AG04450 (cell line): ENCODE data around the gene FCRL2. TPM values are rescaled to one million over a fixed set of nuclear protein-coding genes. Genes with fewer than 3 reads are reported as not detected.

Experiments used
- CTCF ChIA-PET: fragments of 300-600, 350-600 bp; formaldehyde crosslinking; extraction: SDS; loops from one replicate; lab custom pipeline; 2022; ENCODE audit warnings: antibody characterized with exemption, inconsistent platforms; lab: Charles Lee
- POLR2A ChIA-PET: fragments of 350-600 bp; formaldehyde crosslinking; extraction: SDS; loops from one replicate; lab custom pipeline; 2021; ENCODE audit warnings: antibody characterized with exemption, inconsistent platforms; lab: Yijun Ruan, JAX
- DNase-seq: peaks from one replicate; pipeline ENCODE4 v3.0.0-alpha.2; 2011; ENCODE audit warnings: low read depth, low spot score
- H3K27ac ChIP-seq: one replicate; pipeline ENCODE4 v1.5.1; 2012; ENCODE audit warnings: low read depth, low read length, control low read depth
- H3K27me3 ChIP-seq: one replicate; pipeline ENCODE4 v1.6.0; 2012; ENCODE audit warnings: low read length; ENCODE audit not compliant: control insufficient read depth, insufficient read depth
- H3K4me3 ChIP-seq: 2 replicates; pipeline ENCODE4 v1.5.1; 2011; ENCODE audit warnings: mild to moderate bottlenecking, low read depth, low read length, control low read depth
- H3K9me3 ChIP-seq: 2 replicates; pipeline ENCODE4 v1.5.1; 2012; ENCODE audit warnings: low read length; ENCODE audit not compliant: control insufficient read depth, insufficient read depth
- polyA plus RNA-seq: library from polyadenylated mRNA; depleted of rRNA; stranded (reverse); fragments of >200 nt; gene quantifications from 2 replicates; pipeline ENCODE4 v1.2.3, GENCODE V29; 2011
- TF ChIP-seq, protein P1 (sequence below): IDR thresholded peaks from 2 replicates; pipeline ENCODE4 v1.5.1; 2011; ENCODE audit warnings: low read depth, low read length, control low read depth, inconsistent platforms

Gene FCRL2
- polyA plus RNA-seq, 1 experiment = not detected

DNA sequence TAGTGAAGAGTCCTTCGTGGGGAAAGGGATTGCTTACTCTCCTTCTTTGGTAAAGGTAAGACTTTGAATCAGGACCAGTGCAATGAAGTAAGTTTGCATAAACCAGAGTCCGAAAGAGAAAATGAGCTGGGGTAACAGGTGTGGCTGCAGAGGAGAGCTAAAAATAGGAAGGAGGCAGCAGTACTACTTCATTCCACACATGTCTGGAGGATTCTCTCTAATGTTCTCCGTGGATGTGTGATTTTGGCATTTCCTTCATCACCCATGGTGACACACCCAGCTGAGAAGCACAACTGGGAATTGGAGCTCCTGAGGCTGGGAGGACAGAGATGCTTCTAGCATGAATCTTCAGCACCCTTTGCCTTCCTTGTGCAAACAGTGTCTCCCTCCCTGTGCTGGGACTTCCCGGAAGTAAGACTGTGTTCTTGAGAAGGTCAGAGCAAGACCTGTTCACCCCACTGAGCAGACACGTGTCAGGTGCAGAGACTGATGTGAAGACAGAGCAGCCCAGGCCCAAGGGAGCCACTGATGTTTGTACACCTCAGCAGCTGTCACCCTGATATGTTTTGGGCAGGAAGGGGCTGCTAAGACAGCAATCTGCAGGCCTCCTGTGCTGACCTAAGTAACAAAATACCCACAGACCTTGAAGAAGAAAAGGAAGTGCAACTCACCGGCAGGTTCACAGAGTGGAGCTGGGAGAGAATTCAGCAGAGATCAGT, 29.7 kb upstream of the FCRL2 start:
- no peaks in the 10 kb centered on the region for H3K27me3 ChIP-seq
- no peaks in the 10 kb centered on the region for H3K9me3 ChIP-seq
- TF ChIP-seq, protein P1, sequence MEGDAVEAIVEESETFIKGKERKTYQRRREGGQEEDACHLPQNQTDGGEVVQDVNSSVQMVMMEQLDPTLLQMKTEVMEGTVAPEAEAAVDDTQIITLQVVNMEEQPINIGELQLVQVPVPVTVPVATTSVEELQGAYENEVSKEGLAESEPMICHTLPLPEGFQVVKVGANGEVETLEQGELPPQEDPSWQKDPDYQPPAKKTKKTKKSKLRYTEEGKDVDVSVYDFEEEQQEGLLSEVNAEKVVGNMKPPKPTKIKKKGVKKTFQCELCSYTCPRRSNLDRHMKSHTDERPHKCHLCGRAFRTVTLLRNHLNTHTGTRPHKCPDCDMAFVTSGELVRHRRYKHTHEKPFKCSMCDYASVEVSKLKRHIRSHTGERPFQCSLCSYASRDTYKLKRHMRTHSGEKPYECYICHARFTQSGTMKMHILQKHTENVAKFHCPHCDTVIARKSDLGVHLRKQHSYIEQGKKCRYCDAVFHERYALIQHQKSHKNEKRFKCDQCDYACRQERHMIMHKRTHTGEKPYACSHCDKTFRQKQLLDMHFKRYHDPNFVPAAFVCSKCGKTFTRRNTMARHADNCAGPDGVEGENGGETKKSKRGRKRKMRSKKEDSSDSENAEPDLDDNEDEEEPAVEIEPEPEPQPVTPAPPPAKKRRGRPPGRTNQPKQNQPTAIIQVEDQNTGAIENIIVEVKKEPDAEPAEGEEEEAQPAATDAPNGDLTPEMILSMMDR = no peak
- POLR2A ChIA-PET = no interaction called here
- CTCF ChIA-PET = no interaction called here
- no peak overlapping the region for H3K4me3 ChIP-seq
- DNase-seq = no peak
- H3K27ac ChIP-seq = no peak overlapping the region

DNA sequence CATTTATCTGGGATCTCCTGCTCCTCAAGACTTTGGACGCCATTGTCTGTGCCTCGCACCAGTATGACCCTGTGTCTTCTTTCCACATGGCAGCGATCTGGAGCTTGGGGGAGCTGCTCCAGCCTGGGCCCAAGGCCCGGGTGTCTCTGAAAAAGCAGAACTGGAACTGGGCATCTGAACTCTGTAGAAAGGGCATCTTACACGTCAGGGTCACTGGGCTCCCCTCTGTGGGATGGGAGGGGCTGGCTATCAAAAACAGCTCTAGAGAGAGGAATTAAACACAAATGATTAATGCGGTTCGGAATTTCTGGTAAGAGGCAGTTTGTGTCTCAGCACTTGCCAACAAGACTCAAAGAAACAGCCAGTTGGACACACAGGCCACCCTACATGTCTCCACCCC, 26.9 kb upstream of the FCRL2 start:
- Histone ChIP-seq H3K9me3 (no peaks in the 10 kb centered on the region), H3K27ac (no peak overlapping the region), H3K4me3 (no peak overlapping the region), H3K27me3 (no peaks in the 10 kb centered on the region)
- DNase-seq = no peak
- ChIA-PET POLR2A (no interaction called here), CTCF (no interaction called here)
- TF ChIP-seq, protein P1 = no peak

DNA sequence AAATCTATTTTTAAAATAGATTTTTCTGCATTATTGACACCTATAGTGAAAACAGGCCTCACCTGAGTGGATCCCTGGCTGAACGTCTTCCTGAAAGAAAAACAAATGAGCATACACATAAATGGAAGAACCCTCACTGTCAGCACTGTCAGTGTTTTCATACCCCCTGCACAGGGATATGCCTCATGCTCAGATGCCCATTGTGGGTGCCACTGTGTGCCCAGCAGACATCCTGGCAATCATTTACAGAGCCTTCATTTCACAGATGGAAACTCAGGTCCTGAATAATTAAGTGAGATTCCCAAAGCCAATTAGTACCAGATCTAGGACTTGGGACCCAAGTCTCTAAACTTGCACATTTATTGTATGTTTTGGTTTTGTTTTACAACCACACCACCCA, 23.1 kb upstream of the FCRL2 start:
- POLR2A ChIA-PET = no interaction called here
- CTCF ChIA-PET = no interaction called here

DNA sequence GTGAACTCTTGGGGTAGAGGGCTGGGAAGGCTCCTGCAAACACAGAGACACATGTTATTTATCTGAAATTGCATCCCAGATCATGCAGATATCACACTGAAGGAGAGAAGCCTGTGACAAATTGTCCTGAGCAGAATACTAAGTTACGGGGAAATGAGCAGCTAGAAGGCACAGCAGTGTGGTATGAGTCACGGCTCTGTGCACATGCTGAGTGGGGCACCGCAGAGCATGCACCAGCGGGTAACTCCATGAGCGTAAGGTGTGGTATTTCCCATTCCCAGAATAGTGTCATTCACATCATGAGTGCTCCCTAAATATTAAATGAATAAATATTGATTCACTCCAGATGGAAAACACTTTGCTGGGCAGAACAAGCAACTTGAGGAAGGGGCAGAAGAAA, 21.3 kb upstream of the FCRL2 start:
- TF ChIP-seq, protein P1 = no peak
- no peak for DNase-seq
- POLR2A ChIA-PET = no interaction called here
- H3K4me3 ChIP-seq = no peak overlapping the region
- H3K27ac ChIP-seq = no peak overlapping the region
- H3K27me3 ChIP-seq = no peaks in the 10 kb centered on the region
- H3K9me3 ChIP-seq = no peaks in the 10 kb centered on the region
- CTCF ChIA-PET = no interaction called here

More for the DNA sequence above, 23.1 kb upstream of the FCRL2 start:
- H3K9me3 ChIP-seq = no peaks in the 10 kb centered on the region
- no peaks in the 10 kb centered on the region for H3K27me3 ChIP-seq
- H3K4me3 ChIP-seq = no peak overlapping the region
- H3K27ac ChIP-seq = no peak overlapping the region
- TF ChIP-seq, protein P1 = no peak
- no peak for DNase-seq

DNA sequence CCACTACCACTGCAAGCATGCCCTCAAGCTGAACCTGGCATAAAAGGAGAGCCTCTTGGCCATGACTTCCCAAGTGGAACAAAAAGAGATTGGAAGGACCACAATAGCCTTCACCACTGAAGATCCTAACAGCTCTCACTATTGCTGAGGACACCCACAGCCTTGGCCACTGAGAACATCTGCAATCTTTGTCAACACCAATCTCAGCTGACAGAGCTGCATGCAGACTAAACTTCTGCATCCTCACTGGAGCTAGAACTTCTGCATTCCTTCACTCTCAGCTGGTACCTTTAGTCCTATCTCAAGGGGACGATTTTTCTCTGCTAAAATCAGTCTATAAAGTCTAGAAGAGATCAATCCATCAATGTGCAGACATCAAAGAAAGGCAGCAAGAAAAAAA, 8.3 kb upstream of the FCRL2 start:
- ChIA-PET POLR2A (no interaction called here), CTCF (no interaction called here)
- Histone ChIP-seq H3K27ac (no peak overlapping the region), H3K4me3 (no peak overlapping the region), H3K27me3 (no peaks in the 10 kb centered on the region), H3K9me3 (no peaks in the 10 kb centered on the region)
- TF ChIP-seq, protein P1 = no peak
- DNase-seq = no peak
